K562 (cell line): ENCODE results near the gene SET. TPM values are rescaled to one million over a fixed set of nuclear protein-coding genes. Genes with fewer than 3 reads are reported as not detected.

Experiments used
- ATAC-seq: fragments of 200-7000 bp; cut with Tn5 transposase; 3 replicates; pipeline ENCODE4 v1.9.1; 2020; ENCODE audit warnings: moderate library complexity
- BruUV-seq: library from RNA; stranded (reverse); fragments of 400-500 nt; replicated peaks from 2 replicates; lab custom pipeline; 2021; lab: Mats Ljungman, UMichigan
- CTCF ChIA-PET: fragments of 300-600 bp; formaldehyde crosslinking; extraction: SDS; loops from one replicate; lab custom pipeline; 2021; ENCODE audit warnings: low intra/inter-chr PET ratio; lab: Yijun Ruan, JAX
- POLR2A ChIA-PET: fragments of 300-600, 350-650 bp; sonication (Branson Sonifier 250); formaldehyde crosslinking; extraction: SDS; loops from one replicate; lab custom pipeline; 2021; ENCODE audit warnings: antibody characterized with exemption, inconsistent platforms; lab: Yijun Ruan, JAX
- DNase-seq, 4 experiments: peaks; one replicate each; pipeline versions ENCODE4 v3.0.0 to v3.0.0-alpha.2; 2011 to 2018; ENCODE audit warnings: low spot score in 3 of 4, mixed read lengths in 3 of 4; ENCODE audit errors: extremely low read depth in 1 of 4
- FAIRE-seq: peaks from 2 replicates; lab custom pipeline; 2011; peaks lifted over from hg19 to GRCh38; lab: Jason Lieb, UNC
- H2AFZ ChIP-seq: 2 replicates; pipeline ENCODE4 v1.6.0; 2011; ENCODE audit warnings: low read depth, low read length, control low read depth, inconsistent platforms
- H3K27ac ChIP-seq: fragments of 200-600 bp; 3 replicates; pipeline ENCODE4 v1.8.0; 2011; ENCODE audit warnings: low read depth, mild to moderate bottlenecking, control low read depth, inconsistent platforms, low read length, moderate library complexity, mixed read lengths; ENCODE audit errors: extremely low read depth
- H3K27me3 ChIP-seq, 2 experiments: fragments of 300-600 bp in 1 of 2; 2 replicates in 1 of 2; 3 replicates in 1 of 2; pipeline versions ENCODE4 v1.6.0 to v1.8.0; 2011; ENCODE audit warnings: inconsistent platforms in 2 of 2, low read length in 2 of 2, mild to moderate bottlenecking in 1 of 2, mixed read lengths in 1 of 2, moderate library complexity in 1 of 2; ENCODE audit not compliant: control insufficient read depth in 2 of 2, insufficient read depth in 2 of 2
- H3K36me3 ChIP-seq: fragments of 300-600 bp; 3 replicates; pipeline ENCODE4 v1.8.0; 2011; ENCODE audit warnings: mild to moderate bottlenecking, low read length, inconsistent platforms; ENCODE audit not compliant: control insufficient read depth, insufficient read depth
- H3K4me1 ChIP-seq, 2 experiments: fragments of 200-600 bp in 1 of 2; replicated peaks in 1 of 2; 2 replicates in 1 of 2; 3 replicates in 1 of 2; pipeline versions ENCODE4 v1.5.1 to v1.8.0; 2011; ENCODE audit warnings: inconsistent platforms in 2 of 2, low read length in 2 of 2, mild to moderate bottlenecking in 1 of 2, mixed read lengths in 1 of 2, moderate library complexity in 1 of 2; ENCODE audit not compliant: control insufficient read depth in 2 of 2, insufficient read depth in 2 of 2
- H3K4me2 ChIP-seq: 2 replicates; pipeline ENCODE4 v1.6.1; 2011; ENCODE audit warnings: low read length, control low read depth, inconsistent platforms, mixed read lengths; ENCODE audit not compliant: insufficient read depth
- H3K4me3 ChIP-seq: fragments of 200-600 bp; sonication (generic), shearing (Covaris generic); 2 replicates; pipeline ENCODE4 v1.5.1; 2016; ENCODE audit warnings: control low read depth, inconsistent platforms
- H3K79me2 ChIP-seq: fragments of 200-600 bp; 3 replicates; pipeline ENCODE4 v1.8.0; 2011; ENCODE audit warnings: low read length, inconsistent platforms; ENCODE audit not compliant: control insufficient read depth, insufficient read depth
- H3K9ac ChIP-seq, 2 experiments: 2 replicates each; pipeline versions ENCODE4 v1.6.0 to v1.6.1; 2011; ENCODE audit warnings: low read depth in 2 of 2, low read length in 2 of 2, control low read depth in 1 of 2, inconsistent platforms in 1 of 2, mild to moderate bottlenecking in 1 of 2, mixed read lengths in 1 of 2; ENCODE audit not compliant: insufficient read depth in 1 of 2
- H3K9me1 ChIP-seq: one replicate; pipeline ENCODE4 v1.6.0; 2011; ENCODE audit warnings: inconsistent platforms, mild to moderate bottlenecking, low read length, moderate library complexity; ENCODE audit not compliant: control insufficient read depth, insufficient read depth
- H3K9me3 ChIP-seq: replicated peaks from 2 replicates; pipeline ENCODE4 v1.5.1; 2011; ENCODE audit warnings: low read depth, low read length, inconsistent platforms; ENCODE audit not compliant: control insufficient read depth, insufficient read depth
- H4K20me1 ChIP-seq: replicated peaks from 2 replicates; pipeline ENCODE4 v1.6.1; 2011; ENCODE audit warnings: low read length, inconsistent platforms, mixed read lengths; ENCODE audit not compliant: control insufficient read depth, insufficient read depth
- NR1H2 ChIP-seq: sonication (generic); formaldehyde crosslinking; IDR thresholded peaks from 2 replicates; pipeline ENCODE4 v1.4.0; 2020; ENCODE audit warnings: mild to moderate bottlenecking, missing genetic modification reagents
- POLR2G ChIP-seq: fragments of 200-400 bp; formaldehyde crosslinking; IDR thresholded peaks from 2 replicates; pipeline ENCODE4 v1.6.1; 2017; ENCODE audit warnings: low read depth, mild to moderate bottlenecking, antibody characterized with exemption, low read length, moderate library complexity
- SMARCE1 ChIP-seq: fragments of 450-650 bp; IDR thresholded peaks from 2 replicates; pipeline ENCODE4 v1.7.1; 2016; ENCODE audit warnings: mild to moderate bottlenecking
- ZNF408 ChIP-seq: fragments of 250-450 bp; sonication (Bioruptor Pico); IDR thresholded peaks from 2 replicates; pipeline ENCODE4 v1.4.0; 2020; ENCODE audit warnings: low read depth, mild to moderate bottlenecking, moderate library complexity
- WGBS: fragments of 100-300 bp; shearing (Covaris generic); methylation state at CpG from one replicate; pipeline ENCODE4 v1.1.6; 2016; ENCODE audit warnings: low coverage, mixed read lengths; ENCODE audit not compliant: insufficient coverage; ENCODE audit errors: missing lambda C conversion rate; 5-methylcytosine and 5-hydroxymethylcytosine counted together
- in situ Hi-C: fragments of 300-500 bp; cut with MboI; formaldehyde crosslinking; loops from 4 replicates; pipeline ENCODE4 v1.15.0; 2018; ENCODE audit warnings: inconsistent platforms, mixed read lengths
- intact Hi-C: fragments of 100-400 bp; cut with micrococcal nuclease; formaldehyde crosslinking; loops from 2 replicates; pipeline ENCODE4 v1.14.2; 2022
- polyA plus RNA-seq, 8 experiments: library from polyadenylated mRNA; depleted of rRNA in 4 of 8; stranded (reverse) in 5 of 8; unstranded in 3 of 8; fragments of >200 nt; fragmentation: Nextera tagmentation in 2 of 8; fragmentation: Illumina TruSeq in 1 of 8; extraction: Ambion mirVana in 2 of 8; extraction: Trizol in 1 of 8; gene quantifications; 2 replicates each; pipeline versions ENCODE4 v1.2.1 to v1.2.3, GENCODE V29; 2011 to 2014; ENCODE audit warnings: inconsistent platforms in 1 of 8, missing spikeins in 1 of 8
- total RNA-seq, 7 experiments: library from RNA; depleted of rRNA in 6 of 7; stranded (reverse); fragments of >200 nt in 6 of 7; fragmentation: Illumina TruSeq in 2 of 7; extraction: Trizol in 2 of 7; gene quantifications; 2 replicates each; pipeline versions ENCODE4 v1.2.1 to v1.2.3, GENCODE V29; 2011 to 2021; ENCODE audit warnings: low replicate concordance in 1 of 7
- TF ChIP-seq, protein P1 (sequence below), 2 experiments: fragments of 450-650 bp in 1 of 2; sonication (generic) in 1 of 2; formaldehyde crosslinking in 1 of 2; IDR thresholded peaks; 2 replicates each; pipeline versions ENCODE4 v1.7.1 to v1.9.0; 2016 to 2022; ENCODE audit warnings: inconsistent platforms in 1 of 2, mild to moderate bottlenecking in 1 of 2, missing genetic modification reagents in 1 of 2
- TF ChIP-seq, protein P2 (sequence below): fragments of 250-450 bp; sonication (Bioruptor Pico); IDR thresholded peaks from 2 replicates; pipeline ENCODE4 v1.4.0; 2020

SET gene
- total and polyA plus RNA-seq, 9 of the 15 experiments (the other 6 are each of a cell fraction or from before 2014, with no cell fraction given), result 404 to 1,447 (median 907) TPM

DNA sequence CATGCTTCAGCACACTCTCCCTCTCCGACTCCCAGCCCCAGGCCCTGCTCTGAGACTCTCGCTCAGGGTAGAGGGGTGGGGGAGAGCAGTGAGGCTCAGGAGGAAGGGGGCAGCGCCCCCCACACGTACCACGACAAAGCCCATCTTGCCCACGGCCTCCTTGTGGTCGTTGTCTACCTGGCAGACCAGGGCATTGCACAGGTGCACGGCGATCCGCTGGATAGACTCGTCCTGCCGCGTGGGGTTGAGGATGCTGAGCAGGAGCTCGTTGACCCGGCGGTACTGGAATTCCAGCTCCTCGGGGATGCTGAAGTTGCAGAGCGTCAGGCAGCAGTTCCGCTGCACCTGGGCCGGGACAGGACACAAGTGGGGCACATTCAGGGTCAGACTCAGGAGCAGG, 53.4 kb downstream of the SET start:
- no peak; the same call in 2 of the 3 replicates for ATAC-seq
- POLR2A ChIA-PET, result interaction anchor here (0.6 kb wide), 1 partner anchor 109 kb away, joined by 3 read pairs; no protein-coding TSS in a partner anchor
- Histone ChIP-seq H3K4me1 (peaks cover 0 to 12% of the 10 kb centered on the region in 2 experiments; a peak in 2 of 5 replicates), H2AFZ (no peak overlapping the region), H3K4me3 (no peak overlapping the region), H3K36me3 (no peaks in the 10 kb centered on the region), H3K79me2 (no peaks in the 10 kb centered on the region), H3K9me3 (no peaks in the 10 kb centered on the region), H3K9me1 (no peaks in the 10 kb centered on the region), H3K27me3 (no peaks in the 10 kb centered on the region), H3K27ac (no peak overlapping the region), H3K4me2 (no peak overlapping the region), H4K20me1 (no peaks in the 10 kb centered on the region), H3K9ac (peak overlapping the region in 1 of 2 experiments; percentile 78; a peak in 2 of 4 replicates)
- CTCF ChIA-PET, result no interaction called here
- WGBS, result 49% methylated on average over 20 of the region's 20 CpGs
- DNase-seq, result no peak
- TF ChIP-seq, protein P1, sequence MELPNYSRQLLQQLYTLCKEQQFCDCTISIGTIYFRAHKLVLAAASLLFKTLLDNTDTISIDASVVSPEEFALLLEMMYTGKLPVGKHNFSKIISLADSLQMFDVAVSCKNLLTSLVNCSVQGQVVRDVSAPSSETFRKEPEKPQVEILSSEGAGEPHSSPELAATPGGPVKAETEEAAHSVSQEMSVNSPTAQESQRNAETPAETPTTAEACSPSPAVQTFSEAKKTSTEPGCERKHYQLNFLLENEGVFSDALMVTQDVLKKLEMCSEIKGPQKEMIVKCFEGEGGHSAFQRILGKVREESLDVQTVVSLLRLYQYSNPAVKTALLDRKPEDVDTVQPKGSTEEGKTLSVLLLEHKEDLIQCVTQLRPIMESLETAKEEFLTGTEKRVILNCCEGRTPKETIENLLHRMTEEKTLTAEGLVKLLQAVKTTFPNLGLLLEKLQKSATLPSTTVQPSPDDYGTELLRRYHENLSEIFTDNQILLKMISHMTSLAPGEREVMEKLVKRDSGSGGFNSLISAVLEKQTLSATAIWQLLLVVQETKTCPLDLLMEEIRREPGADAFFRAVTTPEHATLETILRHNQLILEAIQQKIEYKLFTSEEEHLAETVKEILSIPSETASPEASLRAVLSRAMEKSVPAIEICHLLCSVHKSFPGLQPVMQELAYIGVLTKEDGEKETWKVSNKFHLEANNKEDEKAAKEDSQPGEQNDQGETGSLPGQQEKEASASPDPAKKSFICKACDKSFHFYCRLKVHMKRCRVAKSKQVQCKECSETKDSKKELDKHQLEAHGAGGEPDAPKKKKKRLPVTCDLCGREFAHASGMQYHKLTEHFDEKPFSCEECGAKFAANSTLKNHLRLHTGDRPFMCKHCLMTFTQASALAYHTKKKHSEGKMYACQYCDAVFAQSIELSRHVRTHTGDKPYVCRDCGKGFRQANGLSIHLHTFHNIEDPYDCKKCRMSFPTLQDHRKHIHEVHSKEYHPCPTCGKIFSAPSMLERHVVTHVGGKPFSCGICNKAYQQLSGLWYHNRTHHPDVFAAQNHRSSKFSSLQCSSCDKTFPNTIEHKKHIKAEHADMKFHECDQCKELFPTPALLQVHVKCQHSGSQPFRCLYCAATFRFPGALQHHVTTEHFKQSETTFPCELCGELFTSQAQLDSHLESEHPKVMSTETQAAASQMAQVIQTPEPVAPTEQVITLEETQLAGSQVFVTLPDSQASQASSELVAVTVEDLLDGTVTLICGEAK (IDR thresholded peaks at IDR 0.05), result no peak
- TF ChIP-seq, protein P1 (CRISPR knock-in tag; IDR thresholded peaks at IDR 0.05), result no peak
- peak; percentile 67 for TF ChIP-seq POLR2G
- TF ChIP-seq, protein P2, sequence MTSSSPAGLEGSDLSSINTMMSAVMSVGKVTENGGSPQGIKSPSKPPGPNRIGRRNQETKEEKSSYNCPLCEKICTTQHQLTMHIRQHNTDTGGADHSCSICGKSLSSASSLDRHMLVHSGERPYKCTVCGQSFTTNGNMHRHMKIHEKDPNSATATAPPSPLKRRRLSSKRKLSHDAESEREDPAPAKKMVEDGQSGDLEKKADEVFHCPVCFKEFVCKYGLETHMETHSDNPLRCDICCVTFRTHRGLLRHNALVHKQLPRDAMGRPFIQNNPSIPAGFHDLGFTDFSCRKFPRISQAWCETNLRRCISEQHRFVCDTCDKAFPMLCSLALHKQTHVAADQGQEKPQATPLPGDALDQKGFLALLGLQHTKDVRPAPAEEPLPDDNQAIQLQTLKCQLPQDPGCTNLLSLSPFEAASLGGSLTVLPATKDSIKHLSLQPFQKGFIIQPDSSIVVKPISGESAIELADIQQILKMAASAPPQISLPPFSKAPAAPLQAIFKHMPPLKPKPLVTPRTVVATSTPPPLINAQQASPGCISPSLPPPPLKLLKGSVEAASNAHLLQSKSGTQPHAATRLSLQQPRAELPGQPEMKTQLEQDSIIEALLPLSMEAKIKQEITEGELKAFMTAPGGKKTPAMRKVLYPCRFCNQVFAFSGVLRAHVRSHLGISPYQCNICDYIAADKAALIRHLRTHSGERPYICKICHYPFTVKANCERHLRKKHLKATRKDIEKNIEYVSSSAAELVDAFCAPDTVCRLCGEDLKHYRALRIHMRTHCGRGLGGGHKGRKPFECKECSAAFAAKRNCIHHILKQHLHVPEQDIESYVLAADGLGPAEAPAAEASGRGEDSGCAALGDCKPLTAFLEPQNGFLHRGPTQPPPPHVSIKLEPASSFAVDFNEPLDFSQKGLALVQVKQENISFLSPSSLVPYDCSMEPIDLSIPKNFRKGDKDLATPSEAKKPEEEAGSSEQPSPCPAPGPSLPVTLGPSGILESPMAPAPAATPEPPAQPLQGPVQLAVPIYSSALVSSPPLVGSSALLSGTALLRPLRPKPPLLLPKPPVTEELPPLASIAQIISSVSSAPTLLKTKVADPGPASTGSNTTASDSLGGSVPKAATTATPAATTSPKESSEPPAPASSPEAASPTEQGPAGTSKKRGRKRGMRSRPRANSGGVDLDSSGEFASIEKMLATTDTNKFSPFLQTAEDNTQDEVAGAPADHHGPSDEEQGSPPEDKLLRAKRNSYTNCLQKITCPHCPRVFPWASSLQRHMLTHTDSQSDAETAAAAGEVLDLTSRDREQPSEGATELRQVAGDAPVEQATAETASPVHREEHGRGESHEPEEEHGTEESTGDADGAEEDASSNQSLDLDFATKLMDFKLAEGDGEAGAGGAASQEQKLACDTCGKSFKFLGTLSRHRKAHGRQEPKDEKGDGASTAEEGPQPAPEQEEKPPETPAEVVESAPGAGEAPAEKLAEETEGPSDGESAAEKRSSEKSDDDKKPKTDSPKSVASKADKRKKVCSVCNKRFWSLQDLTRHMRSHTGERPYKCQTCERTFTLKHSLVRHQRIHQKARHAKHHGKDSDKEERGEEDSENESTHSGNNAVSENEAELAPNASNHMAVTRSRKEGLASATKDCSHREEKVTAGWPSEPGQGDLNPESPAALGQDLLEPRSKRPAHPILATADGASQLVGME (CRISPR knock-in tag), result no peak
- no peak for TF ChIP-seq NR1H2
- no peak for TF ChIP-seq SMARCE1
- TF ChIP-seq ZNF408, result no peak
- in situ Hi-C loops, result no loop called here
- no TSS peak for BruUV-seq
- FAIRE-seq, result no peak
- intact Hi-C loops, result no loop called here
